Tibial artery (tissue), 4 donors: Measurements from ENCODE around the gene UQCRH.

ENCODE experiments used
- DNase-seq, 2 donors: peaks; one replicate each; pipeline ENCODE4 v3.0.0-alpha.2; 2019
- H3K27ac ChIP-seq, 2 donors: fragments of 200-600 bp; sonication (generic) in 1 of 2; 1 replicate in 1 of 2; 2 replicates in 1 of 2; pipeline ENCODE4 v1.5.1; 2018 to 2019; ENCODE audit warnings: mild to moderate bottlenecking in 1 of 2
- H3K27me3 ChIP-seq, 2 donors: fragments of 200-600 bp; sonication (generic) in 1 of 2; one replicate each; pipeline versions ENCODE4 v1.5.1 to v1.6.0; 2016 to 2019
- H3K36me3 ChIP-seq, 3 donors: fragments of 200-600 bp; sonication (generic) in 2 of 3; one replicate each; pipeline ENCODE4 v1.5.1; 2016 to 2019; ENCODE audit warnings: mild to moderate bottlenecking in 2 of 3
- H3K4me1 ChIP-seq, 4 donors: fragments of 200-600 bp; sonication (generic) in 2 of 4; 1 replicate in 3 of 4; 2 replicates in 1 of 4; pipeline ENCODE4 v1.5.1; 2016 to 2019
- H3K4me3 ChIP-seq, 2 donors: fragments of 200-600 bp; sonication (generic) in 1 of 2; 1 replicate in 1 of 2; 2 replicates in 1 of 2; pipeline ENCODE4 v1.5.1; 2018 to 2019; ENCODE audit warnings: mild to moderate bottlenecking in 2 of 2
- H3K9me3 ChIP-seq, 3 donors: fragments of 200-600 bp; sonication (generic) in 1 of 3; one replicate each; pipeline ENCODE4 v1.5.1; 2016 to 2019
- intact Hi-C: fragments of 100-400 bp; cut with DNase I; formaldehyde crosslinking; loops from one replicate; pipeline ENCODE4 v1.15.0; 2023; ENCODE audit warnings: low total_unique reads
- TF ChIP-seq, protein P1 (sequence below), 2 experiments: fragments of 200-600 bp in 1 of 2; fragments of 450-650 bp in 1 of 2; IDR thresholded peaks; one replicate each; pipeline ENCODE4 v1.5.1; 2017 to 2019; ENCODE audit warnings: antibody characterized with exemption in 2 of 2, mild to moderate bottlenecking in 1 of 2, moderate library complexity in 1 of 2

The UQCRH gene

GRCh38 chr1:46268578-46268977 lies 34.9 kb upstream of the UQCRH start:
- intact Hi-C loops, result no loop called here
- no peaks in the 10 kb centered on the region for H3K36me3 ChIP-seq
- H3K4me1 ChIP-seq, result no peaks in the 10 kb centered on the region
- TF ChIP-seq, protein P1, sequence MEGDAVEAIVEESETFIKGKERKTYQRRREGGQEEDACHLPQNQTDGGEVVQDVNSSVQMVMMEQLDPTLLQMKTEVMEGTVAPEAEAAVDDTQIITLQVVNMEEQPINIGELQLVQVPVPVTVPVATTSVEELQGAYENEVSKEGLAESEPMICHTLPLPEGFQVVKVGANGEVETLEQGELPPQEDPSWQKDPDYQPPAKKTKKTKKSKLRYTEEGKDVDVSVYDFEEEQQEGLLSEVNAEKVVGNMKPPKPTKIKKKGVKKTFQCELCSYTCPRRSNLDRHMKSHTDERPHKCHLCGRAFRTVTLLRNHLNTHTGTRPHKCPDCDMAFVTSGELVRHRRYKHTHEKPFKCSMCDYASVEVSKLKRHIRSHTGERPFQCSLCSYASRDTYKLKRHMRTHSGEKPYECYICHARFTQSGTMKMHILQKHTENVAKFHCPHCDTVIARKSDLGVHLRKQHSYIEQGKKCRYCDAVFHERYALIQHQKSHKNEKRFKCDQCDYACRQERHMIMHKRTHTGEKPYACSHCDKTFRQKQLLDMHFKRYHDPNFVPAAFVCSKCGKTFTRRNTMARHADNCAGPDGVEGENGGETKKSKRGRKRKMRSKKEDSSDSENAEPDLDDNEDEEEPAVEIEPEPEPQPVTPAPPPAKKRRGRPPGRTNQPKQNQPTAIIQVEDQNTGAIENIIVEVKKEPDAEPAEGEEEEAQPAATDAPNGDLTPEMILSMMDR (IDR thresholded peaks at IDR 0.05), result no peak
- no peak overlapping the region for H3K27ac ChIP-seq
- no peak for DNase-seq
- no peaks in the 10 kb centered on the region for H3K27me3 ChIP-seq
- H3K9me3 ChIP-seq, result no peaks in the 10 kb centered on the region
- no peak overlapping the region for H3K4me3 ChIP-seq

DNA sequence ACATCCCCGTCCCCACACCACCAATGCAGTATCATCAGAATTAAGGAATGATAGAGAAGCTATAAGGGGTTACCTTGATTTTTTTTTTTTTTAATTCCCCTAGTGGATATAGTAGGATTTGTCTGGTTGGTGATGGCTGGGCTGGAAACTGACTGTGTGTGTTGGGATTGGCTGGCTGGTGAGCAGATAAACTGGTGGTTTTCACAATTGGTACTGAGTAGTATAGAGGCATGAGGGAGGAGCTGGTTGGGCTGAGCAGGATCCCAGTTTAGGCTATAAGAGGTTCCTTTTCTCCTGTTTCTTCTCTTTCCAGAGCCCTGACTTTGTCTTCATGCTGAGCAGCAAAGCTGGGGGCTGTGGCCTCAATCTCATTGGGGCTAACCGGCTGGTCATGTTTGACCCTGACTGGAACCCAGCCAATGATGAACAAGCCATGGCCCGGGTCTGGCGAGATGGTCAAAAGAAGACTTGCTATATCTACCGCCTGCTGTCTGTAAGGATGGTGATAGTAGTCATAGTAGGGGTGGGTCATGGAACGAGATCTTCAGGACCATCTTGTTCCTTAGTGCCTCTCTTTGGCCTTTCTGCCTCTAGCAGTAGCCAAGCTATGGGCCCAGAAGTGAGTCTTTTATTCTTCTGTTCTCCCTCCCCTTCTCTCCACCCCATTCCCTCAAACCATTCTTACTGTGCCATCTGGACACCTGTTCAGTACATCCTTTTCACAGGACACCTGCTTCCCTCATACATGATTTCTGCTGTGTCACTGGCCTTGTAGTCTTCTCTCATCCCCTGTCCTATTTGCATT lies 29.1 kb upstream of the UQCRH start:
- intact Hi-C loops, result no loop called here
- TF ChIP-seq, protein P1 (IDR thresholded peaks at IDR 0.05), result no peak
- Histone ChIP-seq H3K27ac (no peak overlapping the region), H3K4me1 (no peaks in the 10 kb centered on the region), H3K36me3 (peaks cover 0 to 21% (median 21%) of the 10 kb centered on the region in 3 donors), H3K9me3 (no peaks in the 10 kb centered on the region), H3K27me3 (no peaks in the 10 kb centered on the region), H3K4me3 (no peak overlapping the region)
- DNase-seq, result no peak

- H3K4me1 ChIP-seq, result no peaks in the 10 kb centered on the region
- no peak overlapping the region for H3K27ac ChIP-seq
- TF ChIP-seq, protein P1 (IDR thresholded peaks at IDR 0.05), result no peak
- no peak overlapping the region for H3K4me3 ChIP-seq
- peaks cover 5 to 27% (median 27%) of the 10 kb centered on the region in 3 donors for H3K36me3 ChIP-seq
- intact Hi-C loops, result no loop called here
- H3K9me3 ChIP-seq, result no peaks in the 10 kb centered on the region
- no peak for DNase-seq
- H3K27me3 ChIP-seq, result no peaks in the 10 kb centered on the region
Observed at GRCh38 chr1:46275030-46275337, 28.5 kb upstream of the UQCRH start.

GRCh38 chr1:46277658-46278373 lies 25.7 kb upstream of the UQCRH start:
- Histone ChIP-seq H3K4me3 (no peak overlapping the region), H3K27ac (no peak overlapping the region), H3K27me3 (no peaks in the 10 kb centered on the region), H3K9me3 (no peaks in the 10 kb centered on the region), H3K36me3 (peaks cover 23 to 55% (median 54%) of the 10 kb centered on the region in 3 donors), H3K4me1 (no peaks in the 10 kb centered on the region)
- TF ChIP-seq, protein P1 (IDR thresholded peaks at IDR 0.05), result no peak
- DNase-seq, result no peak
- intact Hi-C loops, result no loop called here

GRCh38 chr1:46278807-46279206 lies 24.7 kb upstream of the UQCRH start:
- H3K36me3 ChIP-seq, result peaks cover 23 to 65% (median 64%) of the 10 kb centered on the region in 3 donors
- TF ChIP-seq, protein P1 (IDR thresholded peaks at IDR 0.05), result no peak
- no peak for DNase-seq

More at GRCh38 chr1:46278807-46279206, 24.7 kb upstream of the UQCRH start:
- Histone ChIP-seq H3K4me3 (no peak overlapping the region), H3K27ac (no peak overlapping the region), H3K27me3 (no peaks in the 10 kb centered on the region), H3K4me1 (no peaks in the 10 kb centered on the region), H3K9me3 (no peaks in the 10 kb centered on the region)
- intact Hi-C loops, result no loop called here
